ENCODE measurements around the gene ELSPBP1. TPM values are rescaled to one million over a fixed set of nuclear protein-coding genes. Genes with fewer than 3 reads are reported as not detected.

ELSPBP1 gene
- total and polyA plus RNA-seq, 2 donors (not counting 1 experiment from before 2014, with no cell fraction given) = not detected

DNA sequence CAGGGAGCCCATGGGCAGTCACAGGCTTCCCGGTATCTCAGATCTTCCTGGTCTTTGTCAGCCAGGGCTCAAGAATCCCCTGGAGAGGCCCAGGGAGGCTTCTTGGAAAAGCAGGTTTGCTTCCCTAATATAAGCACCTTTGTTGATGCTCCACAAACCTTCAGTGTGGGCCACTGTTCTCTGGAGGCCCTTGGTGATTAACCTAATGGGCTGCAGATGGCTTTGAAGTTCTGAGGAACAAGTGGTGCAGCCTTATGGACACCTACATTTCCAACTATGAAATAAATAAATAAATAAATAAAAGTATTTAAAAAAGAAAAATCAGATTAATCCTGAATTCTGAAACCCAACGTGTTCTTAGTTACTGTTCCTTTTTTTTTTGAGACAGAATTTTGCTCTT is 2.4 kb upstream of the ELSPBP1 start, which contains the start of gene BSPH1:
Gene BSPH1, minus strand, starts transcription at position 101 of the 400 bp plus-strand sequence. Its CDS starts 89 bp downstream, at position 12.
- H3K4me3 ChIP-seq (ENCODE audit: control extremely low read depth in 1 of 5, extremely low read depth in 1 of 5, insufficient read depth in 1 of 5, low read depth in 2 of 5, low read length in 4 of 5) = no peak within 1 kb of the TSS
- H4K20me1 ChIP-seq (ENCODE audit: control insufficient read depth, insufficient read depth, low read length, poor library complexity, severe bottlenecking) = no peaks in the 10 kb centered on the region
- H3K27me3 ChIP-seq (replicated peaks in 1 of 4; ENCODE audit: control extremely low read depth in 1 of 4, control insufficient read depth in 3 of 4, insufficient read depth in 4 of 4, low read length in 3 of 4) = peaks cover 0 to 11% (median 0%) of the 10 kb centered on the region in 4 experiments
- H3K27ac ChIP-seq (ENCODE audit: low read length in 2 of 2) = no peak within 1 kb of the TSS
- no peaks in the 10 kb centered on the region for H3K79me2 ChIP-seq (ENCODE audit: control insufficient read depth, insufficient read depth, low read length)
- WGBS (ENCODE audit: insufficient coverage) = no CpG with 5 or more reads among the region's 2 CpGs
- H3K4me2 ChIP-seq (replicated peaks; ENCODE audit: low read depth, low read length, poor library complexity, severe bottlenecking) = no peak within 1 kb of the TSS
- Mint-ChIP-seq H3K9me3 (ENCODE audit: insufficient read depth) (no peaks in the 10 kb centered on the region), H3K4me1 (no peaks in the 10 kb centered on the region), H3K4me3 (no peak within 1 kb of the TSS), H3K27ac (no peak within 1 kb of the TSS), H3K27me3 (peaks cover 27% of the 10 kb centered on the region)
- no peak for TF ChIP-seq EZH2 (IDR thresholded peaks at IDR 0.05; ENCODE audit: borderline replicate concordance, insufficient read depth, low read depth, low read length, poor library complexity, severe bottlenecking)
- TF ChIP-seq CTCF (IDR thresholded peaks at IDR 0.05) = no peak
- intact Hi-C loops (cut with micrococcal nuclease) = no loop called here
- no peaks in the 10 kb centered on the region for H3K36me3 ChIP-seq (replicated peaks in 1 of 2; ENCODE audit: control extremely low read depth in 1 of 2, control insufficient read depth in 1 of 2, extremely low read depth in 1 of 2, insufficient read depth in 2 of 2, low read length in 1 of 2)
- CTCF ChIA-PET = interaction anchor here (0.7 kb wide), 1 partner anchor 15 kb away, joined by 3 read pairs; no protein-coding TSS in a partner anchor
- no peak within 1 kb of the TSS for H3K9ac ChIP-seq (ENCODE audit: low read length)
- no peaks in the 10 kb centered on the region for H3K4me1 ChIP-seq (ENCODE audit: control insufficient read depth in 2 of 2, insufficient read depth in 2 of 2, low read length in 2 of 2)
- no peak for DNase-seq
- no peaks in the 10 kb centered on the region for H3K9me3 ChIP-seq (ENCODE audit: control extremely low read depth in 1 of 3, control insufficient read depth in 2 of 3, insufficient read depth in 1 of 3, low read length in 2 of 3)
- POLR2A ChIA-PET = no interaction called here
- ATAC-seq (ENCODE audit: low read depth) = no peak
- no peak within 1 kb of the TSS for H2AFZ ChIP-seq (ENCODE audit: insufficient read depth, low read depth, low read length, poor library complexity, severe bottlenecking)

DNA sequence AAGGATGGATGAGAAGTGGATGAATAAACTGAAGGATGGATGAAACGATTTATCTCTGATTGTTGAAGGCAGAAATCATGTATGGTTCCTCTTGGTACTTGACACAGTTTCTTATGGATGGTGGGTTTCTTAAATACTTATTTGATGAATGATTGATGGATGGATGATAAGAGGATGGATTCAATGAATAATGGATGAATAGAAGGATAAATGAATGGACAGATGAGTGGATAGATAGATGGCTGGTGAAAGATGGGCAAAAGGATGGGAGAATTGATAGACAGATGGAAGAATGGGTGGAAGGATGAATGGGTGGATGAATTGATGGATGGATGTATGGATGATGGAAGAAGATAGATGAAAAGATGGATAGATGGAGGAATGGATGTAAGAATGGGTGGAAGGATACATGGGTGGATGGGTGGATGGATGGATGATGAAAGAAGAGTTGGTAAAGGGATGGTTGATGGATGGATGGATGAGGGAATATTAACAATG is 1.8 kb downstream of the ELSPBP1 start:
- 72% methylated on average over 1 of the region's 1 CpG for WGBS (ENCODE audit: insufficient coverage)
- no peak overlapping the region for H3K4me2 ChIP-seq (replicated peaks; ENCODE audit: low read depth, low read length, poor library complexity, severe bottlenecking)
- no peak overlapping the region for H3K4me3 ChIP-seq (ENCODE audit: control extremely low read depth in 1 of 5, extremely low read depth in 1 of 5, insufficient read depth in 1 of 5, low read depth in 2 of 5, low read length in 4 of 5)

More for the DNA sequence above, 1.8 kb downstream of the ELSPBP1 start:
- Histone ChIP-seq H3K9me3 (ENCODE audit: control extremely low read depth in 1 of 3, control insufficient read depth in 2 of 3, insufficient read depth in 1 of 3, low read length in 2 of 3) (no peaks in the 10 kb centered on the region), H3K9ac (ENCODE audit: low read length) (no peak overlapping the region), H3K27ac (ENCODE audit: low read length in 2 of 2) (no peak overlapping the region), H3K27me3 (replicated peaks in 1 of 4; ENCODE audit: control extremely low read depth in 1 of 4, control insufficient read depth in 3 of 4, insufficient read depth in 4 of 4, low read length in 3 of 4) (peaks cover 0 to 3% (median 0%) of the 10 kb centered on the region in 4 experiments), H3K4me1 (ENCODE audit: control insufficient read depth in 2 of 2, insufficient read depth in 2 of 2, low read length in 2 of 2) (no peaks in the 10 kb centered on the region), H4K20me1 (ENCODE audit: control insufficient read depth, insufficient read depth, low read length, poor library complexity, severe bottlenecking) (no peaks in the 10 kb centered on the region), H2AFZ (ENCODE audit: insufficient read depth, low read depth, low read length, poor library complexity, severe bottlenecking) (no peak overlapping the region), H3K79me2 (ENCODE audit: control insufficient read depth, insufficient read depth, low read length) (no peaks in the 10 kb centered on the region), H3K36me3 (replicated peaks in 1 of 2; ENCODE audit: control extremely low read depth in 1 of 2, control insufficient read depth in 1 of 2, extremely low read depth in 1 of 2, insufficient read depth in 2 of 2, low read length in 1 of 2) (no peaks in the 10 kb centered on the region)
- TF ChIP-seq EZH2 (IDR thresholded peaks at IDR 0.05; ENCODE audit: borderline replicate concordance, insufficient read depth, low read depth, low read length, poor library complexity, severe bottlenecking) = no peak
- no peak for TF ChIP-seq CTCF (IDR thresholded peaks at IDR 0.05)
- H3K27ac Mint-ChIP-seq = no peak overlapping the region
- DNase-seq (no peak), ATAC-seq (ENCODE audit: low read depth) (no peak)
- H3K27me3 Mint-ChIP-seq = peaks cover 16% of the 10 kb centered on the region
- intact Hi-C loops (cut with micrococcal nuclease) = no loop called here
- no peak overlapping the region for H3K4me3 Mint-ChIP-seq
- ChIA-PET POLR2A (no interaction called here), CTCF (no interaction called here)
- no peaks in the 10 kb centered on the region for H3K4me1 Mint-ChIP-seq
- H3K9me3 Mint-ChIP-seq (ENCODE audit: insufficient read depth) = no peaks in the 10 kb centered on the region

Measured in B cell (primary cell).